Liver (tissue), 9 donors: ENCODE measurements around the gene SKAP2. TPM values are rescaled to one million over a fixed set of nuclear protein-coding genes. Genes with fewer than 3 reads are reported as not detected.

ENCODE experiments used
- DNase-seq: peaks from one replicate; pipeline ENCODE4 v3.0.0-alpha.2; 2017; ENCODE audit warnings: low spot score
- H3K27ac ChIP-seq, 2 donors: one replicate each; pipeline ENCODE4 v1.7.0; 2013; ENCODE audit warnings: inconsistent platforms in 2 of 2, low read length in 2 of 2, control low read depth in 1 of 2, low read depth in 1 of 2, mild to moderate bottlenecking in 1 of 2
- H3K27me3 ChIP-seq, 4 donors: one replicate each; pipeline versions ENCODE4 v1.6.1 to v1.7.0; 2013; ENCODE audit warnings: low read length in 3 of 4, inconsistent platforms in 1 of 4, mild to moderate bottlenecking in 1 of 4, moderate library complexity in 1 of 4; ENCODE audit not compliant: control insufficient read depth in 4 of 4, insufficient read depth in 4 of 4
- H3K36me3 ChIP-seq, 4 donors: one replicate each; pipeline versions ENCODE4 v1.6.1 to v1.7.0; 2013; ENCODE audit warnings: low read length in 3 of 4, mild to moderate bottlenecking in 3 of 4, low read depth in 1 of 4, moderate library complexity in 1 of 4; ENCODE audit not compliant: control insufficient read depth in 4 of 4, insufficient read depth in 3 of 4
- H3K4me1 ChIP-seq, 4 donors: one replicate each; pipeline versions ENCODE4 v1.6.1 to v1.7.0; 2013; ENCODE audit warnings: low read length in 3 of 4, mild to moderate bottlenecking in 3 of 4, moderate library complexity in 1 of 4; ENCODE audit not compliant: control insufficient read depth in 4 of 4, insufficient read depth in 4 of 4
- H3K4me3 ChIP-seq, 3 donors: one replicate each; pipeline versions ENCODE4 v1.6.1 to v1.7.0; 2013; ENCODE audit warnings: low read length in 3 of 3, control low read depth in 1 of 3, low read depth in 1 of 3, mild to moderate bottlenecking in 1 of 3
- H3K9ac ChIP-seq, 2 donors: one replicate each; pipeline ENCODE4 v1.7.0; 2013; ENCODE audit warnings: low read length in 2 of 2, mild to moderate bottlenecking in 2 of 2, moderate library complexity in 2 of 2, control low read depth in 1 of 2, low read depth in 1 of 2
- H3K9me3 ChIP-seq, 4 donors: one replicate each; pipeline versions ENCODE4 v1.6.1 to v1.7.0; 2013; ENCODE audit warnings: low read length in 3 of 4; ENCODE audit not compliant: control insufficient read depth in 4 of 4
- ATF3 ChIP-seq: IDR thresholded peaks from 2 replicates; pipeline ENCODE4 v1.6.1; 2016; ENCODE audit warnings: antibody characterized with exemption
- CTCF ChIP-seq: fragments of 150-350 bp; IDR thresholded peaks from 2 replicates; pipeline ENCODE4 v1.5.1; 2017; ENCODE audit warnings: improper control_type of control experiment, low read depth, low read length; ENCODE audit not compliant: missing input control
- EGR1 ChIP-seq, 2 donors: IDR thresholded peaks; 2 replicates each; pipeline ENCODE4 v1.6.1; 2016 to 2018; ENCODE audit warnings: antibody characterized with exemption in 2 of 2, low read depth in 2 of 2
- FOXA1 ChIP-seq: IDR thresholded peaks from 2 replicates; pipeline ENCODE4 v1.6.1; 2016; ENCODE audit warnings: antibody characterized with exemption
- FOXA2 ChIP-seq: IDR thresholded peaks from 2 replicates; pipeline ENCODE4 v1.6.1; 2016; ENCODE audit warnings: antibody characterized with exemption
- GABPA ChIP-seq, 2 donors: IDR thresholded peaks in 1 of 2; conservative IDR thresholded peaks in 1 of 2; 2 replicates each; pipeline ENCODE4 v1.6.1; 2016; ENCODE audit warnings: antibody characterized with exemption in 2 of 2, mild to moderate bottlenecking in 1 of 2, moderate library complexity in 1 of 2
- HNF4A ChIP-seq, 2 donors: conservative IDR thresholded peaks; 2 replicates each; pipeline ENCODE4 v1.6.1; 2016; ENCODE audit warnings: antibody characterized with exemption in 2 of 2, mild to moderate bottlenecking in 2 of 2
- HNF4G ChIP-seq: IDR thresholded peaks from 2 replicates; pipeline ENCODE4 v1.6.1; 2016; ENCODE audit warnings: antibody characterized with exemption
- JUND ChIP-seq, 2 donors: IDR thresholded peaks; 2 replicates each; pipeline ENCODE4 v1.6.1; 2016; ENCODE audit warnings: antibody characterized with exemption in 2 of 2
- MAX ChIP-seq: IDR thresholded peaks from 2 replicates; pipeline ENCODE4 v1.6.1; 2016; ENCODE audit warnings: antibody characterized with exemption
- NR2F2 ChIP-seq: IDR thresholded peaks from 2 replicates; pipeline ENCODE4 v1.6.1; 2016; ENCODE audit warnings: antibody characterized with exemption
- RAD21 ChIP-seq, 2 donors: IDR thresholded peaks; 2 replicates each; pipeline ENCODE4 v1.6.1; 2016; ENCODE audit warnings: antibody characterized with exemption in 2 of 2, mild to moderate bottlenecking in 2 of 2
- REST ChIP-seq: IDR thresholded peaks from 2 replicates; pipeline ENCODE4 v1.6.1; 2016; ENCODE audit warnings: antibody characterized with exemption, mild to moderate bottlenecking
- RXRA ChIP-seq, 2 donors: IDR thresholded peaks; 2 replicates each; pipeline ENCODE4 v1.6.1; 2017 to 2018; ENCODE audit warnings: antibody characterized with exemption in 2 of 2, mild to moderate bottlenecking in 1 of 2
- SP1 ChIP-seq: IDR thresholded peaks from 2 replicates; pipeline ENCODE4 v1.6.1; 2018; ENCODE audit warnings: antibody characterized with exemption, mild to moderate bottlenecking
- TAF1 ChIP-seq: conservative IDR thresholded peaks from 2 replicates; pipeline ENCODE4 v1.6.1; 2016; ENCODE audit warnings: antibody characterized with exemption, mild to moderate bottlenecking
- YY1 ChIP-seq: IDR thresholded peaks from 2 replicates; pipeline ENCODE4 v1.6.1; 2016; ENCODE audit warnings: antibody characterized with exemption, mild to moderate bottlenecking
- ZBTB33 ChIP-seq: IDR thresholded peaks from 2 replicates; pipeline ENCODE4 v1.6.1; 2016; ENCODE audit warnings: antibody characterized with exemption
- WGBS: extraction: QIAGEN DNeasy Blood & Tissue Kit; methylation state at CpG from one replicate; pipeline ENCODE4 v1.1.7; 2013; 5-methylcytosine and 5-hydroxymethylcytosine counted together
- polyA plus RNA-seq, 2 donors: library from polyadenylated mRNA; stranded (reverse) in 1 of 2; unstranded in 1 of 2; fragments of 200-250 nt in 1 of 2; fragments of >200 nt in 1 of 2; fragmentation: Nextera tagmentation in 1 of 2; extraction: Ambion mirVana in 1 of 2; gene quantifications; one replicate each; pipeline versions ENCODE4 v1.2.1 to v1.2.3, GENCODE V29; 2013 to 2015
- total RNA-seq, 2 donors: library from RNA; depleted of rRNA; stranded (reverse); fragments of >200 nt; gene quantifications; one replicate each; pipeline ENCODE4 v1.2.3, GENCODE V29; 2014
- donor health status: healthy.
- donor health status: healthy.
- donor health status: healthy.
- donor health status: healthy.
- donor health status: healthy.

The SKAP2 gene
- total and polyA plus RNA-seq, 4 donors: 3.4 to 9.2 (median 5.1) TPM

GRCh38 chr7:26649388-26649787, 215.0 kb downstream of the SKAP2 start:
- TF ChIP-seq HNF4A (conservative IDR thresholded peaks at IDR 0.05) (no peak), JUND (IDR thresholded peaks at IDR 0.05) (no peak), NR2F2 (no peak), SP1 (no peak), TAF1 (no peak), REST (no peak), FOXA1 (no peak), YY1 (no peak), RAD21 (IDR thresholded peaks at IDR 0.05) (no peak), MAX (no peak), RXRA (IDR thresholded peaks at IDR 0.05) (no peak), ZBTB33 (no peak)
- Histone ChIP-seq H3K27me3 (no peaks in the 10 kb centered on the region), H3K9ac (no peak overlapping the region), H3K36me3 (no peaks in the 10 kb centered on the region), H3K9me3 (no peaks in the 10 kb centered on the region), H3K4me1 (no peaks in the 10 kb centered on the region), H3K4me3 (no peak overlapping the region), H3K27ac (no peak overlapping the region)
- no peak for DNase-seq
- WGBS: 93% methylated on average over 3 of the region's 3 CpGs

- Histone ChIP-seq H3K27me3 (no peaks in the 10 kb centered on the region), H3K36me3 (no peaks in the 10 kb centered on the region), H3K4me3 (no peak overlapping the region), H3K4me1 (no peaks in the 10 kb centered on the region), H3K9ac (no peak overlapping the region), H3K9me3 (no peaks in the 10 kb centered on the region), H3K27ac (no peak overlapping the region)
- TF ChIP-seq FOXA2 (no peak), NR2F2 (no peak), RAD21 (IDR thresholded peaks at IDR 0.05) (no peak), ATF3 (no peak), HNF4G (no peak), YY1 (no peak), REST (no peak), RXRA (IDR thresholded peaks at IDR 0.05) (no peak), JUND (IDR thresholded peaks at IDR 0.05) (no peak), EGR1 (IDR thresholded peaks at IDR 0.05; ENCODE audit: low read depth in 2 of 2) (no peak), CTCF (no peak), FOXA1 (no peak), TAF1 (no peak), GABPA (IDR thresholded peaks at IDR 0.05 in 1 of 2, conservative IDR thresholded peaks at IDR 0.05 in 1 of 2) (no peak), HNF4A (conservative IDR thresholded peaks at IDR 0.05) (no peak), ZBTB33 (no peak), SP1 (no peak)
- 94% methylated on average over 2 of the region's 2 CpGs for WGBS
- no peak for DNase-seq
These were observed 215.8 kb downstream of the SKAP2 start for GRCh38 chr7:26648554-26648953.
